Measurements from ENCODE around the gene SERINC4. TPM values are rescaled to one million over a fixed set of nuclear protein-coding genes. Genes with fewer than 3 reads are reported as not detected.

The SERINC4 gene
- total RNA-seq, 1 donor from 2014 or later = 0.11 TPM

DNA sequence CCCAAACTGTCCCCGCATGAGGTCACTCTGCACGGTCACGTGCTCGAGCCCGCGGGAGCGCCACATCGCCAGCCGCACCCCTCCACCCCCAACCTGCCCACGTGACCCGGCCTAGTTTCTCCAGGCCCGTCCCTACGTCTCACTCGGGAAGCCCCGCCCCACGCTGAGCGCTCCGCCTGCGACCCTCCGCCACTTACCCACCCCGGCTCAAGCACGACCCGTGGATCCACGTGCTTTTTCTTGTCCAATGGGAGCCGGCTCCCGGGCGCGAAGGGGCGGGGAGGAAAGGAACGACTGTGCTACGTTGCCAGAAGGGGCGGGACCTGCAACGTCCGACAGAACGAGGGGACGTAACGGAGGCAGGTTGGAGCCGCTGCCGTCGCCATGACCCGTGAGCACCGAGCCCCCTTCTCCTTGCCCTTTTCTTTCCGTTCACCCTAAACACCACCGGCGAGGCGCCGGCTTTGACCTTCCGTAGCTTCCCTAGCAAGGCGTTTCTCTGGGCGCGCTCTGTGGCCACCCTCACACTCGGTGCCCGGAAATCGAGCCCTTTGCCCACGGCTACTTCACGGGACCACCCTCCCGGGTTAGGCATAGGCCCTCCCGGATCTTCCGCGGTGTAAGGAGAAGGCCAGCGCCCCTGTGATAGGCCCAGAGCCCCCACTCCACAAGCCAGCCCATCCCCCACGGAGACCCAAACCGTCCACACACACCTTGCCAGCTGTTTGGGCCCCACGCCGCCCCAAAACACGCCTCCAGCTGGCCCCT, 7.8 kb downstream of the SERINC4 start, which contains the start of gene SERF2:
Gene SERF2 (plus strand): TSS at position 328 of the 768 bp plus-strand sequence. CDS start 57 bp downstream, at position 385.
- POLR2A ChIA-PET = interaction anchor here (0.6 to 18.0 kb wide), 12 partner anchors 8 to 497 kb away, joined by 3 to 509 read pairs (median 6); partner anchors contain the start of genes ELL3, HYPK, MFAP1 and PDIA3
- Mint-ChIP-seq H3K27ac (peak within 1 kb of the TSS; percentile 97), H3K4me3 (peak within 1 kb of the TSS; percentile 98), H3K9me3 (no peaks in the 10 kb centered on the region), H3K4me1 (peaks cover 79% of the 10 kb centered on the region), H3K27me3 (no peaks in the 10 kb centered on the region), H3K36me3 (ENCODE audit: low read depth) (peaks cover 49% of the 10 kb centered on the region)
- TF ChIP-seq, protein P1, sequence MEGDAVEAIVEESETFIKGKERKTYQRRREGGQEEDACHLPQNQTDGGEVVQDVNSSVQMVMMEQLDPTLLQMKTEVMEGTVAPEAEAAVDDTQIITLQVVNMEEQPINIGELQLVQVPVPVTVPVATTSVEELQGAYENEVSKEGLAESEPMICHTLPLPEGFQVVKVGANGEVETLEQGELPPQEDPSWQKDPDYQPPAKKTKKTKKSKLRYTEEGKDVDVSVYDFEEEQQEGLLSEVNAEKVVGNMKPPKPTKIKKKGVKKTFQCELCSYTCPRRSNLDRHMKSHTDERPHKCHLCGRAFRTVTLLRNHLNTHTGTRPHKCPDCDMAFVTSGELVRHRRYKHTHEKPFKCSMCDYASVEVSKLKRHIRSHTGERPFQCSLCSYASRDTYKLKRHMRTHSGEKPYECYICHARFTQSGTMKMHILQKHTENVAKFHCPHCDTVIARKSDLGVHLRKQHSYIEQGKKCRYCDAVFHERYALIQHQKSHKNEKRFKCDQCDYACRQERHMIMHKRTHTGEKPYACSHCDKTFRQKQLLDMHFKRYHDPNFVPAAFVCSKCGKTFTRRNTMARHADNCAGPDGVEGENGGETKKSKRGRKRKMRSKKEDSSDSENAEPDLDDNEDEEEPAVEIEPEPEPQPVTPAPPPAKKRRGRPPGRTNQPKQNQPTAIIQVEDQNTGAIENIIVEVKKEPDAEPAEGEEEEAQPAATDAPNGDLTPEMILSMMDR (IDR thresholded peaks at IDR 0.05) = no peak
- intact Hi-C loops (cut with micrococcal nuclease) = loop anchor here (1.0 to 5.0 kb wide), 4 partner anchors 8 to 45 kb away; partner anchors contain the start of genes HYPK, MFAP1, PDIA3 and SERINC4
- ATAC-seq (ENCODE audit: low read depth) = peak; percentile 88
- CTCF ChIA-PET = interaction anchor here (1.1 to 5.7 kb wide), 3 partner anchors 9 to 22 kb away, joined by 3 to 49 read pairs (median 4); partner anchors contain the start of genes ELL3 and HYPK
- peak; percentile 96 for DNase-seq

DNA sequence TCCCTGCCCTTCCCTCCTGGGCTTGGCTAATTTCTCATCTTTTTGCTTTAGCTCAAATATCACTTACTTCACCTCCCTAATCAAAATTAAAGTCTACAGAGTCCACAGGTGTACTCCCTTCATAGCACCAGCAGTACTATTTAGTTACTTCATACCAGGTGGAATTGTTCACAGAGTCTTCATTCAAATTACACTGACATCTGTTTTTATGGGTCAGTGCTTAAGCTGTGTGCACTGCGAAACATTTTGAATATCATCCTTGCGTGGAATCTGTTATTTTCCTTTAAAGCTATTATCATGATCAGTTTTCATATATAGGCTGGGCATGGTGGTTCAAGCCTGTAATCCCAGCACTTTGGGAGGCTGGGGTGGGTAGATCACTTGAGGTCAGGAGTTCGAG, 10.6 kb downstream of the SERINC4 start:
- TF ChIP-seq, protein P1 (IDR thresholded peaks at IDR 0.05) = no peak
- Mint-ChIP-seq H3K4me1 (peaks cover 56% of the 10 kb centered on the region), H3K4me3 (peak overlapping the region; percentile 66), H3K36me3 (ENCODE audit: low read depth) (peaks cover 23% of the 10 kb centered on the region), H3K27ac (peak overlapping the region; percentile 88), H3K9me3 (no peaks in the 10 kb centered on the region), H3K27me3 (no peaks in the 10 kb centered on the region)
- ATAC-seq (ENCODE audit: low read depth) (peak; percentile 12), DNase-seq (no peak)
- POLR2A ChIA-PET = interaction anchor here (0.7 to 18.0 kb wide), 12 partner anchors 8 to 939 kb away, joined by 3 to 509 read pairs (median 6); partner anchors contain the start of genes ELL3, HYPK, MFAP1 and PDIA3
- intact Hi-C loops (cut with micrococcal nuclease) = loop anchor here (1.0 kb wide), 1 partner anchor 12 kb away; no protein-coding TSS in a partner anchor
- CTCF ChIA-PET = interaction anchor here (1.0 to 5.7 kb wide), 2 partner anchors 12 to 20 kb away, joined by 3 to 49 read pairs; partner anchors contain the start of gene ELL3

DNA sequence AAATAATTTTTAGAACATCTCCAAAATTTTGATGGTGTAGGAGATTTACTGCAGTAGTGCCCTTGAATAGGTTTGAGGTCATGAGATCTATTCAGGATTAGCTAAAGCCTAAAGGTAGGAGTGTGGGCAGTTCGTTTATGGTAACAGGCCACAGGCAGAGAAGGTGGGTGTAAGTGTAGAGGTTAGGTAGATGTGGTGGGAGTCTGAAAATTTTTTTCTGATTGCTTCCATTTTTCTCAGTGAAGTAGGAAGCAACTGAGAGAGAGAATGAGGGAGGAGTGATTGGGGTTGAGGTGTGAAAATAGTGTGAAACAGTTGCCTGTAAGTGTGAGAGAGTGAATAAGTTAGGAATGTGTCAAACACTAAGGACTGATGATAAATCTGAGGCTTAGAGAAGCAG, 21.0 kb downstream of the SERINC4 start:
- Mint-ChIP-seq H3K4me1 (peaks cover 39% of the 10 kb centered on the region), H3K4me3 (peak overlapping the region; percentile 25), H3K27ac (no peak overlapping the region), H3K27me3 (no peaks in the 10 kb centered on the region), H3K9me3 (no peaks in the 10 kb centered on the region), H3K36me3 (ENCODE audit: low read depth) (peaks cover 28% of the 10 kb centered on the region)
- DNase-seq = no peak
- TF ChIP-seq, protein P1 (IDR thresholded peaks at IDR 0.05) = no peak
- no peak for ATAC-seq (ENCODE audit: low read depth)
- intact Hi-C loops (cut with micrococcal nuclease) = no loop called here
- POLR2A ChIA-PET = interaction anchor here (10.1 kb wide), 1 partner anchor 15 kb away, joined by 509 read pairs; the partner anchor contains the start of genes HYPK, SERF2 and SERINC4
- CTCF ChIA-PET = no interaction called here

DNA sequence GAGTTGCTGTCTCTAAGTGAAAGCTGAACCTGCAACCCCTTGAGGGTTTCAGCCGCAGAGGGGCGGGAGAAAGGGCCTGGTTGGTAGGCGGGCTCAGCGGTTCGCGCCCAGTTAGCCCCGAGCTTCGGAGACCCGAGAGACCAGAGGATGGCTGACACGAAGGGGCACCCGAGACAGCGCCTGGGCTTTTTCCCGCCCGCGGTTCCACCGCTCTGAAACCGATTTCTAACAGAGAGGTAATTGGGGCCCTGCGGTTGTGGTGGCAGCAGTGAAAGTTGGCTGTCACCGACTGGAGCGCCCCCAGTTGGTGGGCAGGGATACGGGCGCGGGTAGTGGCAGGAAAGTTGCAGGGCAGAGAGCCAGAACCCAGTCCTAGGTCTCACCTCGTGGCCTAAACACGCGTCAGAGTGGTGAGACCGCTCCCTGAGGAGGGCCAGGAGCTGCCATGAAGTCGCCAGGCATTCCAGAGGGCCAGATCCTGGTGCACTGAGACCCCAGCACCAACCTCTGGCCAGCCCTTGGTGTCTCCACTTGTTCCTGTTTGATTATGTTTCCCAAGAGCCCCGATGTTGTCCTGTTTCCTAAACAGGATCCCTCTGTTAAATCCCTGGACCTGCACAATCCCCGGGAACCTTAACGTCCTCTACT, 22.6 kb downstream of the SERINC4 start:
- intact Hi-C loops (cut with micrococcal nuclease) = loop anchor here (1.0 to 2.0 kb wide), 4 partner anchors 12 to 949 kb away; partner anchors contain the start of genes FRMD5 and MFAP1
- peaks cover 45% of the 10 kb centered on the region for H3K36me3 Mint-ChIP-seq (ENCODE audit: low read depth)
- H3K27ac Mint-ChIP-seq = peak overlapping the region; percentile 96
- H3K9me3 Mint-ChIP-seq = no peaks in the 10 kb centered on the region
- DNase-seq (no peak), ATAC-seq (ENCODE audit: low read depth) (peak; percentile 69)
- TF ChIP-seq, protein P1 (IDR thresholded peaks at IDR 0.05) = no peak
- peak overlapping the region; percentile 96 for H3K4me3 Mint-ChIP-seq
- H3K4me1 Mint-ChIP-seq = peaks cover 40% of the 10 kb centered on the region
- POLR2A ChIA-PET = interaction anchor here (0.6 to 10.1 kb wide), 19 partner anchors 16 to 1202 kb away, joined by 3 to 509 read pairs (median 8); partner anchors contain the start of genes HYPK, MFAP1, PDIA3 and SERF2
- no peaks in the 10 kb centered on the region for H3K27me3 Mint-ChIP-seq
- CTCF ChIA-PET = interaction anchor here (0.8 to 2.9 kb wide), 11 partner anchors 9 to 50 kb away, joined by 3 to 49 read pairs (median 6); partner anchors contain the start of genes HYPK, MFAP1, PDIA3 and SERF2
